Measurements from ENCODE around the gene IL23R. TPM values are rescaled to one million over a fixed set of nuclear protein-coding genes. Genes with fewer than 3 reads are reported as not detected.

The IL23R gene
- total RNA-seq, 1 experiment from 2014 or later: not detected

DNA sequence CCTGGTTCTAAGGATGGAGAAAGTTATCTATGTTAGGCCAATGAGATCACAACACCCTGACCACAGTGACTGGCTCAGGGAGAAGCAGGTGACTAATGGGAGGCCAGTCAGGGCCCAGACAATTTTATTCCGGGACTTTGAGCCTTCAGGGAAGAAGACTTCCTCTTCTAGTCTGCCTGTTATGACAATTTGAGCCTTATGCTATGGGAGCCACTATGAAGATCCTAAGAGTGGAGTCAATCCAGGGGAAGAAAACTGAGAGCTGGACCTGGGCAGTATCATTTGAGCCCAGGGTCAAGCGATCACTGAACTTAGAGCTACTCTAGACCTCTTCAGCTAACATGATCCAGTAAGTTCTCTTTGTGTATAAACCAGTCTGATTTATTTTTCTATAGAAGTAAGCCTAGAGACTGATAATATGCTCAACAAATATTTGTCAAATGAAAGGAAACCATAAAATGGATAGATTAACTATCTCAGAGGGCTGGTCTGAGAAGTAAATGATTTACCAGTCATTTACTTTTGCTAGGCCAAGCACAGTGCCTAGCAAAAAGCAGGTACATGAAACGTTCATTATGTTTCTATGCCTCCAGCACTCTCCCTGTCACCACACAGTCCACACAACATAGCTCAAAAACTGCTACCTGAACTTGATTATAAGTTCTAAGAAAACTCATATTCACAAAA is 27.3 kb upstream of the IL23R start:
- Histone ChIP-seq H3K27ac (ENCODE audit: insufficient read length, low read depth, low read length) (no peak overlapping the region), H4K5ac (ENCODE audit: insufficient read length, low read depth, low read length) (no peak overlapping the region), H4K91ac (ENCODE audit: insufficient read length, low read depth, low read length) (no peak overlapping the region), H4K8ac (replicated peaks; ENCODE audit: insufficient read length, low read depth, low read length) (no peak overlapping the region), H3K79me1 (ENCODE audit: insufficient read depth, low read depth, low read length, poor library complexity, severe bottlenecking) (no peaks in the 10 kb centered on the region), H3K4me1 (ENCODE audit: insufficient read depth, low read length) (no peaks in the 10 kb centered on the region), H4K20me1 (ENCODE audit: control insufficient read depth, insufficient read depth, insufficient read length) (no peaks in the 10 kb centered on the region), H3K56ac (ENCODE audit: insufficient read length, low read depth, low read length) (no peak overlapping the region), H2AFZ (ENCODE audit: low read length) (no peak overlapping the region), H3T11ph (ENCODE audit: low read length) (no peak overlapping the region), H3K79me2 (ENCODE audit: insufficient read depth, low read length) (no peaks in the 10 kb centered on the region), H3K18ac (ENCODE audit: insufficient read length, low read depth, low read length) (no peak overlapping the region), H3K23me2 (ENCODE audit: insufficient read length, low read depth, low read length, poor library complexity, severe bottlenecking) (no peaks in the 10 kb centered on the region), H2BK15ac (ENCODE audit: low read depth, low read length) (no peak overlapping the region), H2BK5ac (ENCODE audit: insufficient read length, low read length) (no peak overlapping the region), H3K23ac (ENCODE audit: insufficient read length, low read depth, low read length) (no peak overlapping the region), H3K27me3 (ENCODE audit: insufficient read depth, low read length) (no peaks in the 10 kb centered on the region), H3K9ac (ENCODE audit: extremely low read depth, insufficient read length, low read length) (no peak overlapping the region), H3K14ac (ENCODE audit: insufficient read depth, low read length) (no peak overlapping the region), H2BK12ac (ENCODE audit: insufficient read length, low read depth, low read length) (no peak overlapping the region), H3K4ac (ENCODE audit: low read depth, low read length) (no peak overlapping the region), H2AK5ac (ENCODE audit: insufficient read length, low read length) (no peak overlapping the region), H3K9me3 (ENCODE audit: control insufficient read depth, low read depth, low read length) (no peaks in the 10 kb centered on the region), H2BK20ac (ENCODE audit: low read depth, low read length, poor library complexity, severe bottlenecking) (no peak overlapping the region), H3K4me2 (ENCODE audit: insufficient read depth, insufficient read length, low read length) (no peak overlapping the region), H2BK120ac (ENCODE audit: low read depth, low read length, poor library complexity, severe bottlenecking) (no peak overlapping the region)
- Mint-ChIP-seq H3K9me3 (no peaks in the 10 kb centered on the region), H3K36me3 (ENCODE audit: insufficient read depth in 1 of 3, low read depth in 3 of 3) (no peaks in the 10 kb centered on the region), H3K4me3 (no peak overlapping the region), H3K27me3 (ENCODE audit: low read depth) (peaks cover 2% of the 10 kb centered on the region; the same call in 1 of the 2 replicates), H3K27ac (no peak overlapping the region), H3K4me1 (peaks cover 15 to 24% of the 10 kb centered on the region in 2 experiments)
- no peak for DNase-seq
- TF ChIP-seq, protein P1, sequence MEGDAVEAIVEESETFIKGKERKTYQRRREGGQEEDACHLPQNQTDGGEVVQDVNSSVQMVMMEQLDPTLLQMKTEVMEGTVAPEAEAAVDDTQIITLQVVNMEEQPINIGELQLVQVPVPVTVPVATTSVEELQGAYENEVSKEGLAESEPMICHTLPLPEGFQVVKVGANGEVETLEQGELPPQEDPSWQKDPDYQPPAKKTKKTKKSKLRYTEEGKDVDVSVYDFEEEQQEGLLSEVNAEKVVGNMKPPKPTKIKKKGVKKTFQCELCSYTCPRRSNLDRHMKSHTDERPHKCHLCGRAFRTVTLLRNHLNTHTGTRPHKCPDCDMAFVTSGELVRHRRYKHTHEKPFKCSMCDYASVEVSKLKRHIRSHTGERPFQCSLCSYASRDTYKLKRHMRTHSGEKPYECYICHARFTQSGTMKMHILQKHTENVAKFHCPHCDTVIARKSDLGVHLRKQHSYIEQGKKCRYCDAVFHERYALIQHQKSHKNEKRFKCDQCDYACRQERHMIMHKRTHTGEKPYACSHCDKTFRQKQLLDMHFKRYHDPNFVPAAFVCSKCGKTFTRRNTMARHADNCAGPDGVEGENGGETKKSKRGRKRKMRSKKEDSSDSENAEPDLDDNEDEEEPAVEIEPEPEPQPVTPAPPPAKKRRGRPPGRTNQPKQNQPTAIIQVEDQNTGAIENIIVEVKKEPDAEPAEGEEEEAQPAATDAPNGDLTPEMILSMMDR (conservative IDR thresholded peaks at IDR 0.05): no peak
- WGBS (ENCODE audit: extremely low coverage, insufficient read length, low lambda C conversion rate): no CpG with 5 or more reads among the region's 3 CpGs

Data from H9 (cell line).